Measurements from ENCODE around the gene NRN1L.

DNA sequence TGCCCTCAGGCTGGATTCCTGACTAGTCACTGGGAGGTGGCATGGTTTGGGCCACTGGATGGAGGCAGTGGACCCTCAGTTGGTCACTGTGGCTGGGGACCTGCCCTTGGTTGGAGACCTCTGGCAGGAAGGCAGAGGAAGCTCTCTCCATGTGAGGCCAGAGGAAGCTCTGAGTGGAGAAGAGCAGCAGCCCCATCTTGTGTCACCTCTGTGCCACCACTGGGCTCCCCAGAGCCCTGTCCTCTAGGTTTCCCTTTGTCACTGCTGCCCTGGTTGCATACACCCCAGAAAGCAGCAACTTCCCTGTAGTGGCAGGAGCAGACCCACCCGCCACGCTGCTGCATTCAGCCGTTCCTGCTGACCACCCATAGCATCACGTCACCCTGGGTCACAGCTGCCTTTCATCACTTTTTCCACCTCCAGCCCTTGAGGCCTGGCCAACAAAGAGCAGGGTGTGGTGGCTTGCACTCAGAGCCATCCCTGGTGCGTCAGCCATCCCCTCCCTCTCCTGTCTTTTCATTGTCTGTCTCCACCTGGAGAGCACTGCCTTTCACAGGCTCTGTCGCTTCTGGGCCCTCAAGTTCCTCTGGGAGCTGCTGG is 35.0 kb downstream of the NRN1L start:
- peak in 1 of 6 experiments; percentile 10 for TF ChIP-seq CTCF (IDR thresholded peaks at IDR 0.05)
- no peak for TF ChIP-seq POLR2A (IDR thresholded peaks at IDR 0.05)

All from esophagus squamous epithelium (tissue), 4 donors.